HepG2 (cell line): ENCODE data around the gene SLC39A8. TPM values are rescaled to one million over a fixed set of nuclear protein-coding genes. Genes with fewer than 3 reads are reported as not detected.

Experiments used
- ATF7-NPFF ChIP-seq: sonication (generic); formaldehyde crosslinking; IDR thresholded peaks from 2 replicates; pipeline ENCODE4 v1.8.1; 2023; ENCODE audit warnings: mild to moderate bottlenecking, low read depth, missing genetic modification reagents, moderate library complexity
- BHLHE40 ChIP-seq: IDR thresholded peaks from 2 replicates; pipeline ENCODE4 v1.6.1; 2011; ENCODE audit warnings: low read length, improper control_type of control experiment
- CEBPB ChIP-seq: IDR thresholded peaks from 2 replicates; pipeline ENCODE4 v1.6.1; 2011; ENCODE audit warnings: low read depth, low read length, improper control_type of control experiment, borderline replicate concordance
- DNMT3B ChIP-seq: conservative IDR thresholded peaks from 2 replicates; pipeline ENCODE4 v1.6.1; 2016; ENCODE audit warnings: missing biosample characterization, control low read depth
- FLYWCH1 ChIP-seq: sonication (generic); formaldehyde crosslinking; IDR thresholded peaks from 2 replicates; pipeline ENCODE4 v1.8.1; 2023; ENCODE audit warnings: mild to moderate bottlenecking, missing genetic modification reagents
- FOXK2 ChIP-seq: fragments of 450-650 bp; IDR thresholded peaks from 2 replicates; pipeline ENCODE4 v1.6.1; 2016
- GATA4 ChIP-seq: sonication (generic); IDR thresholded peaks from 2 replicates; pipeline ENCODE4 v1.6.1; 2016; ENCODE audit warnings: antibody characterized with exemption, low read depth, borderline replicate concordance
- GTF3A ChIP-seq: sonication (generic); formaldehyde crosslinking; conservative IDR thresholded peaks from 2 replicates; pipeline ENCODE4 v1.4.0; 2020; ENCODE audit warnings: mild to moderate bottlenecking, missing genetic modification reagents
- HNRNPL ChIP-seq: fragments of 200-400 bp; formaldehyde crosslinking; IDR thresholded peaks from 2 replicates; pipeline ENCODE4 v1.6.1; 2017; ENCODE audit warnings: mild to moderate bottlenecking, low read depth, low read length
- IRF2 ChIP-seq: IDR thresholded peaks from 2 replicates; pipeline ENCODE4 v1.6.1; 2018; ENCODE audit warnings: missing genetic modification reagents, missing compliant biosample characterization
- NFIC ChIP-seq: IDR thresholded peaks from 2 replicates; pipeline ENCODE4 v1.6.1; 2012; ENCODE audit warnings: mild to moderate bottlenecking, low read length, inconsistent platforms
- NKX3-1 ChIP-seq: sonication (generic); formaldehyde crosslinking; IDR thresholded peaks from 2 replicates; pipeline ENCODE4 v1.5.0; 2020; ENCODE audit warnings: missing genetic modification reagents
- POGZ ChIP-seq: sonication (generic); formaldehyde crosslinking; IDR thresholded peaks from 2 replicates; pipeline ENCODE4 v1.4.0; 2020; ENCODE audit warnings: mild to moderate bottlenecking, missing genetic modification reagents
- RAD51 ChIP-seq: fragments of 450-650 bp; IDR thresholded peaks from 2 replicates; pipeline ENCODE4 v1.6.1; 2016; ENCODE audit warnings: borderline replicate concordance
- ZFX ChIP-seq: sonication (generic); formaldehyde crosslinking; IDR thresholded peaks from 2 replicates; pipeline ENCODE4 v1.4.0; 2020; ENCODE audit warnings: mild to moderate bottlenecking, low read depth, missing genetic modification reagents, moderate library complexity
- ZNF160 ChIP-seq: sonication (generic); formaldehyde crosslinking; IDR thresholded peaks from 2 replicates; pipeline ENCODE4 v1.8.0; 2022; ENCODE audit warnings: mild to moderate bottlenecking, inconsistent platforms, missing genetic modification reagents
- ZNF670 ChIP-seq: sonication (generic); formaldehyde crosslinking; IDR thresholded peaks from 2 replicates; pipeline ENCODE4 v1.8.0; 2022; ENCODE audit warnings: mild to moderate bottlenecking, missing genetic modification reagents, borderline replicate concordance
- ZNF747 ChIP-seq: sonication (generic); formaldehyde crosslinking; IDR thresholded peaks from 2 replicates; pipeline ENCODE4 v1.8.1; 2023; ENCODE audit warnings: missing genetic modification reagents, mild to moderate bottlenecking, borderline replicate concordance
- ZNF780A ChIP-seq: sonication (generic); formaldehyde crosslinking; IDR thresholded peaks from 2 replicates; pipeline ENCODE4 v1.8.0; 2022; ENCODE audit warnings: mild to moderate bottlenecking, missing genetic modification reagents, moderate library complexity
- ZNF792 ChIP-seq: IDR thresholded peaks from 2 replicates; pipeline ENCODE4 v1.6.1; 2016
- polyA plus RNA-seq, 8 experiments: library from polyadenylated mRNA; depleted of rRNA in 3 of 8; stranded (reverse) in 7 of 8; unstranded in 1 of 8; fragments of >200 nt; fragmentation: Illumina TruSeq in 4 of 8; extraction: Trizol in 4 of 8; gene quantifications; 2 replicates each; pipeline versions ENCODE4 v1.2.1 to v1.2.3, GENCODE V29; 2011 to 2016; ENCODE audit warnings: low read depth in 4 of 8, missing spikeins in 1 of 8, mixed read lengths in 1 of 8; ENCODE audit not compliant: insufficient read depth in 1 of 8
- total RNA-seq, 5 experiments: library from RNA; depleted of rRNA; stranded (reverse); fragments of >200 nt; fragmentation: Illumina TruSeq; extraction: Trizol; gene quantifications; 2 replicates each; pipeline ENCODE4 v1.2.3, GENCODE V29; 2016; ENCODE audit warnings: low read depth in 1 of 5
- TF ChIP-seq, protein P1 (sequence below): sonication (generic); formaldehyde crosslinking; IDR thresholded peaks from 2 replicates; pipeline ENCODE4 v1.9.0; 2021; ENCODE audit warnings: missing genetic modification reagents, borderline replicate concordance
- TF ChIP-seq, protein P2 (sequence below): sonication (generic); formaldehyde crosslinking; IDR thresholded peaks from 2 replicates; pipeline ENCODE4 v1.4.0; 2020; ENCODE audit warnings: missing genetic modification reagents, borderline replicate concordance
- TF ChIP-seq, protein P3 (sequence below): IDR thresholded peaks from 2 replicates; pipeline ENCODE4 v1.6.1; 2012; ENCODE audit warnings: low read depth, low read length, improper control_type of control experiment
- TF ChIP-seq, protein P4 (sequence below): IDR thresholded peaks from 2 replicates; pipeline ENCODE4 v1.6.1; 2016; ENCODE audit warnings: mild to moderate bottlenecking, missing biosample characterization, missing genetic modification reagents

Gene SLC39A8
- total and polyA plus RNA-seq, 2 of the 13 experiments (the other 11 are each of a cell fraction or from before 2014, with no cell fraction given): 0.22 to 0.38 TPM

DNA sequence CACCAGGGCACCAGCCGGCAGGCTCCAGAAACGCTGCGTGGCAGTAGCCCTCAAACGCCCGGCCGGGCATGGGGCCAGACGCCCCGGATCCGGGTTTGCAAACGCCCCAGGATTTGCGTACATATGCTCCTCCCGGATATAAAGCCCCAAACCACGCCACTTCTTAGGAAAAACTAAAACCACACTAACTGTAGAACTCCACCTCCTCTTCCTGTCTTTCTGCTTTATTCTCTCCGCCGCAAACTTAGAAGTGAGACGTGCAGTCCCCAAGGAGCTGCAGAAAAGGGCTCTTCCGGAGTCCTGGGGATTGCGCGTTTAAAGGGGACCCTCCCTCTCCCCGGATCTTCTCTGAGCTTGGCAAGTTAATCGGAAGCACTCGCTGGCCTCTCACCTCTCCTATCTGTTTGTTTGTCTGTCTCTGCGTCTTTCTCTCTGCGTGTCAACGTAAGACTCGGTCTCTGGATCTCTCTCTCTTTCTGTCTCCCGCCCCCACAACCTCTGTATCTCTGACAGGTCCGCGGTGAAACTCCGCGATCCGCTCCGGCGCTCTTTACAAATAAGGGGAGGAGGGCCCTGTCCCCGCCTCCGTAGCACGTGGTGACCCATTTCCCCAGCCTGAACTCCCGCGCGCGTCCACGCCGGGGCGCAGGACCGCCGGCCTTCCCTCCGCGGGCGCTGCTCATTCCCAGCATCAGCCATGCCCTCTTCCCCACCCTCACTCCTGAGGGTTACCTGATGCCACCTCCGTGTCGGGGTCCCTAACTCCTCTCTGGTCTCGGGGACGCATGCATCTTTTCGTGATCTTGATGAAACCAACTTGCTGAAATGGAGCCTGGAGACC, at the start of gene SLC39A8 (continued):
- TF ChIP-seq, protein P1, sequence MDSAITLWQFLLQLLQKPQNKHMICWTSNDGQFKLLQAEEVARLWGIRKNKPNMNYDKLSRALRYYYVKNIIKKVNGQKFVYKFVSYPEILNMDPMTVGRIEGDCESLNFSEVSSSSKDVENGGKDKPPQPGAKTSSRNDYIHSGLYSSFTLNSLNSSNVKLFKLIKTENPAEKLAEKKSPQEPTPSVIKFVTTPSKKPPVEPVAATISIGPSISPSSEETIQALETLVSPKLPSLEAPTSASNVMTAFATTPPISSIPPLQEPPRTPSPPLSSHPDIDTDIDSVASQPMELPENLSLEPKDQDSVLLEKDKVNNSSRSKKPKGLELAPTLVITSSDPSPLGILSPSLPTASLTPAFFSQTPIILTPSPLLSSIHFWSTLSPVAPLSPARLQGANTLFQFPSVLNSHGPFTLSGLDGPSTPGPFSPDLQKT: no peak
- TF ChIP-seq ZNF792 (CRISPR knock-in tag): peak; percentile 53; the same call in 1 of the 2 replicates
- TF ChIP-seq ZFX (CRISPR knock-in tag): no peak; the same call in none of the 2 replicates
- 0 out of 2 replicates have a peak, but pooled peaks have one; percentile 17 for TF ChIP-seq ZNF670 (CRISPR knock-in tag)
- no peak for TF ChIP-seq FOXK2
- TF ChIP-seq FLYWCH1 (CRISPR knock-in tag): no peak; the same call in 1 of the 2 replicates
- no peak for TF ChIP-seq IRF2 (CRISPR knock-in tag)
- TF ChIP-seq GATA4: no peak
- TF ChIP-seq GTF3A (CRISPR knock-in tag): no peak
- TF ChIP-seq RAD51: no peak
- no peak for TF ChIP-seq HNRNPL
- no peak for TF ChIP-seq ZNF780A (CRISPR knock-in tag)
- TF ChIP-seq NFIC: no peak
- TF ChIP-seq, protein P2, sequence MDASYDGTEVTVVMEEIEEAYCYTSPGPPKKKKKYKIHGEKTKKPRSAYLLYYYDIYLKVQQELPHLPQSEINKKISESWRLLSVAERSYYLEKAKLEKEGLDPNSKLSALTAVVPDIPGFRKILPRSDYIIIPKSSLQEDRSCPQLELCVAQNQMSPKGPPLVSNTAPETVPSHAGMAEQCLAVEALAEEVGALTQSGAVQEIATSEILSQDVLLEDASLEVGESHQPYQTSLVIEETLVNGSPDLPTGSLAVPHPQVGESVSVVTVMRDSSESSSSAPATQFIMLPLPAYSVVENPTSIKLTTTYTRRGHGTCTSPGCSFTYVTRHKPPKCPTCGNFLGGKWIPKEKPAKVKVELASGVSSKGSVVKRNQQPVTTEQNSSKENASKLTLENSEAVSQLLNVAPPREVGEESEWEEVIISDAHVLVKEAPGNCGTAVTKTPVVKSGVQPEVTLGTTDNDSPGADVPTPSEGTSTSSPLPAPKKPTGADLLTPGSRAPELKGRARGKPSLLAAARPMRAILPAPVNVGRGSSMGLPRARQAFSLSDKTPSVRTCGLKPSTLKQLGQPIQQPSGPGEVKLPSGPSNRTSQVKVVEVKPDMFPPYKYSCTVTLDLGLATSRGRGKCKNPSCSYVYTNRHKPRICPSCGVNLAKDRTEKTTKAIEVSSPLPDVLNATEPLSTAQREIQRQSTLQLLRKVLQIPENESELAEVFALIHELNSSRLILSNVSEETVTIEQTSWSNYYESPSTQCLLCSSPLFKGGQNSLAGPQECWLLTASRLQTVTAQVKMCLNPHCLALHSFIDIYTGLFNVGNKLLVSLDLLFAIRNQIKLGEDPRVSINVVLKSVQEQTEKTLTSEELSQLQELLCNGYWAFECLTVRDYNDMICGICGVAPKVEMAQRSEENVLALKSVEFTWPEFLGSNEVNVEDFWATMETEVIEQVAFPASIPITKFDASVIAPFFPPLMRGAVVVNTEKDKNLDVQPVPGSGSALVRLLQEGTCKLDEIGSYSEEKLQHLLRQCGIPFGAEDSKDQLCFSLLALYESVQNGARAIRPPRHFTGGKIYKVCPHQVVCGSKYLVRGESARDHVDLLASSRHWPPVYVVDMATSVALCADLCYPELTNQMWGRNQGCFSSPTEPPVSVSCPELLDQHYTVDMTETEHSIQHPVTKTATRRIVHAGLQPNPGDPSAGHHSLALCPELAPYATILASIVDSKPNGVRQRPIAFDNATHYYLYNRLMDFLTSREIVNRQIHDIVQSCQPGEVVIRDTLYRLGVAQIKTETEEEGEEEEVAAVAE (CRISPR knock-in tag): no peak
- TF ChIP-seq ZNF747 (CRISPR knock-in tag): no peak
- peak; percentile 44; the same call in 1 of the 2 replicates for TF ChIP-seq BHLHE40
- TF ChIP-seq DNMT3B (CRISPR knock-in tag): no peak
- no peak for TF ChIP-seq ZNF160 (CRISPR knock-in tag)
- peak; percentile 62; the same call in 1 of the 2 replicates for TF ChIP-seq ATF7-NPFF
- TF ChIP-seq NKX3-1 (CRISPR knock-in tag): no peak
- TF ChIP-seq, protein P3, sequence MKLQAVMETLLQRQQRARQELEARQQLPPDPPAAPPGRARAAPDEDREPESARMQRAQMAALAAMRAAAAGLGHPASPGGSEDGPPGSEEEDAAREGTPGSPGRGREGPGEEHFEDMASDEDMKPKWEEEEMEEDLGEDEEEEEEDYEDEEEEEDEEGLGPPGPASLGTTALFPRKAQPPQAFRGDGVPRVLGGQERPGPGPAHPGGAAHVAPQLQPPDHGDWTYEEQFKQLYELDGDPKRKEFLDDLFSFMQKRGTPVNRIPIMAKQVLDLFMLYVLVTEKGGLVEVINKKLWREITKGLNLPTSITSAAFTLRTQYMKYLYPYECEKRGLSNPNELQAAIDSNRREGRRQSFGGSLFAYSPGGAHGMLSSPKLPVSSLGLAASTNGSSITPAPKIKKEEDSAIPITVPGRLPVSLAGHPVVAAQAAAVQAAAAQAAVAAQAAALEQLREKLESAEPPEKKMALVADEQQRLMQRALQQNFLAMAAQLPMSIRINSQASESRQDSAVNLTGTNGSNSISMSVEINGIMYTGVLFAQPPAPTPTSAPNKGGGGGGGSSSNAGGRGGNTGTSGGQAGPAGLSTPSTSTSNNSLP: no peak
- TF ChIP-seq, protein P4, sequence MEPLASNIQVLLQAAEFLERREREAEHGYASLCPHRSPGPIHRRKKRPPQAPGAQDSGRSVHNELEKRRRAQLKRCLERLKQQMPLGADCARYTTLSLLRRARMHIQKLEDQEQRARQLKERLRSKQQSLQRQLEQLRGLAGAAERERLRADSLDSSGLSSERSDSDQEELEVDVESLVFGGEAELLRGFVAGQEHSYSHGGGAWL (CRISPR knock-in tag): peak; percentile 59
- TF ChIP-seq POGZ (CRISPR knock-in tag): peak; percentile 72
- no peak for TF ChIP-seq CEBPB
